Measurements from ENCODE around the gene IL5. TPM values are rescaled to one million over a fixed set of nuclear protein-coding genes. Genes with fewer than 3 reads are reported as not detected.

The IL5 gene
- total and polyA plus RNA-seq, 2 of the 4 experiments (the other 2 are of a cell fraction), result not detected

- no CpG with 5 or more reads among the region's 5 CpGs for WGBS, 2 experiments (ENCODE audit: extremely low coverage in 2 of 2, insufficient read length in 1 of 2)
- no peak overlapping the region for H4K91ac ChIP-seq (ENCODE audit: insufficient read depth, low read depth, low read length)
- no peak overlapping the region for H2BK5ac ChIP-seq (ENCODE audit: low read depth, low read length, poor library complexity, severe bottlenecking)
- TF ChIP-seq RCOR1 (IDR thresholded peaks at IDR 0.05; ENCODE audit: insufficient replicate concordance, low read length) (no peak), CEBPB (IDR thresholded peaks at IDR 0.05; ENCODE audit: low read depth, low read length) (no peak), CHD1 (IDR thresholded peaks at IDR 0.05; ENCODE audit: low read depth, low read length) (no peak), POLR2A (IDR thresholded peaks at IDR 0.05; ENCODE audit: low read depth, low read length) (no peak), SMC3 (IDR thresholded peaks at IDR 0.05; ENCODE audit: low read depth, low read length) (no peak), NFE2L2 (IDR thresholded peaks at IDR 0.05; ENCODE audit: low read depth, low read length) (no peak), MAFK (IDR thresholded peaks at IDR 0.05; ENCODE audit: low read depth, low read length) (no peak), USF2 (IDR thresholded peaks at IDR 0.05; ENCODE audit: low read depth, low read length) (no peak), MXI1 (IDR thresholded peaks at IDR 0.05; ENCODE audit: borderline replicate concordance, low read depth, low read length) (no peak), MAZ (IDR thresholded peaks at IDR 0.05; ENCODE audit: borderline replicate concordance, low read depth, low read length) (no peak), ELK1 (IDR thresholded peaks at IDR 0.05; ENCODE audit: borderline replicate concordance, low read depth, low read length) (no peak), RAD21 (IDR thresholded peaks at IDR 0.05; ENCODE audit: low read length) (no peak), CTCF (conservative IDR thresholded peaks at IDR 0.05; ENCODE audit: low read depth, low read length) (no peak), RFX5 (IDR thresholded peaks at IDR 0.05; ENCODE audit: low read depth, low read length) (no peak), FOS (IDR thresholded peaks at IDR 0.05; ENCODE audit: low read depth, low read length) (no peak), BHLHE40 (IDR thresholded peaks at IDR 0.05; ENCODE audit: low read depth, low read length) (no peak)
- no peaks in the 10 kb centered on the region for H3K36me3 ChIP-seq (ENCODE audit: control insufficient read depth, insufficient read depth, low read length)
- H2BK20ac ChIP-seq (ENCODE audit: low read depth, low read length), result no peak overlapping the region
- no peak overlapping the region for H3K9ac ChIP-seq (ENCODE audit: low read depth, low read length)
- ChIA-PET POLR2A (ENCODE audit: unreplicated experiment) (no interaction called here), CTCF (no interaction called here)
- no peak overlapping the region for H3K4me3 ChIP-seq (ENCODE audit: insufficient read depth, low read depth, low read length)
- ATAC-seq (ENCODE audit: low read depth) (no peak), DNase-seq (no peak)
- no peak overlapping the region for H2BK120ac ChIP-seq (ENCODE audit: low read depth, low read length)
- no peak overlapping the region for H2BK15ac ChIP-seq (ENCODE audit: low read depth, low read length)
- intact Hi-C loops (cut with micrococcal nuclease) (no loop called here), in situ Hi-C loops (cut with MboI; ENCODE audit: low sequenced_read_pairs) (no loop called here), dilution Hi-C loops (cut with HindIII; ENCODE audit: low sequenced_read_pairs, unreplicated experiment) (no loop called here)
- H3K27me3 ChIP-seq (ENCODE audit: control insufficient read depth, insufficient read depth, low read length), result peaks cover 32% of the 10 kb centered on the region
- H3K23ac ChIP-seq (ENCODE audit: low read depth, low read length), result no peak overlapping the region
- no peak overlapping the region for H2AK5ac ChIP-seq (ENCODE audit: low read depth, low read length)
- H3K4me1 ChIP-seq (ENCODE audit: control insufficient read depth, insufficient read depth, low read length), result no peaks in the 10 kb centered on the region
- no peak overlapping the region for H3K56ac ChIP-seq (ENCODE audit: extremely low read depth, insufficient read depth, low read length)
- no peak overlapping the region for H3K4me2 ChIP-seq (ENCODE audit: low read depth, low read length)
- no peaks in the 10 kb centered on the region for H3K9me3 ChIP-seq (ENCODE audit: control insufficient read depth, insufficient read depth, low read length)
- H3K79me1 ChIP-seq (ENCODE audit: low read depth in 1 of 2, low read length in 2 of 2), result no peaks in the 10 kb centered on the region
- no peak overlapping the region for H4K8ac ChIP-seq (ENCODE audit: low read depth in 2 of 2, low read length in 2 of 2)
- H3K18ac ChIP-seq (ENCODE audit: low read depth, low read length), result no peak overlapping the region
- H2AFZ ChIP-seq (replicated peaks; ENCODE audit: low read length, poor library complexity), result no peak overlapping the region
- H3K4ac ChIP-seq (ENCODE audit: low read depth, low read length), result no peak overlapping the region
- no peak overlapping the region for H3K14ac ChIP-seq (replicated peaks; ENCODE audit: low read depth, low read length)
- H2AK9ac ChIP-seq (replicated peaks; ENCODE audit: low read depth, low read length, poor library complexity), result no peak overlapping the region
- no peak overlapping the region for H4K5ac ChIP-seq (ENCODE audit: low read depth, low read length)
- no TSS peak for BruUV-seq (replicated peaks)
- H3K9me1 ChIP-seq (ENCODE audit: insufficient read depth, low read length), result no peaks in the 10 kb centered on the region; the same call in 1 of the 2 replicates
- H4K20me1 ChIP-seq (ENCODE audit: insufficient read depth, low read length), result no peaks in the 10 kb centered on the region
- H3K27ac ChIP-seq (ENCODE audit: insufficient read depth, low read length), result no peak overlapping the region
Measured at GRCh38 chr5:132540149-132540548, 3.2 kb downstream of the IL5 start.

All from IMR-90 (cell line).